Naive B cell (primary cell): ENCODE measurements around the gene MAGED2. TPM values are rescaled to one million over a fixed set of nuclear protein-coding genes. Genes with fewer than 3 reads are reported as not detected.
"Not testable (repeated sequence)": the region's sequence is repeated elsewhere in the genome, so short reads cannot be mapped to it uniquely, and the experiment has no call there.

Experiments used
- ATAC-seq, 2 donors: fragments of 150-1000 bp; cut with Tn5 transposase; 2 replicates each; pipeline ENCODE4 v1.10.0; 2021; ENCODE audit warnings: low read depth in 2 of 2, mild to moderate bottlenecking in 2 of 2, moderate library complexity in 2 of 2
- DNase-seq: peaks from one replicate; pipeline ENCODE4 v3.0.0; 2022
- H3K27ac Mint-ChIP-seq, 6 donors: one replicate each; pipeline ENCODE4 v1.8.0; 2020 to 2022; ENCODE audit warnings: mild to moderate bottlenecking in 6 of 6, mixed read lengths in 6 of 6, moderate library complexity in 5 of 6, inconsistent platforms in 2 of 6
- H3K27me3 Mint-ChIP-seq, 3 donors: one replicate each; pipeline ENCODE4 v1.8.0; 2021 to 2022; ENCODE audit warnings: mixed read lengths in 3 of 3, mild to moderate bottlenecking in 1 of 3
- H3K36me3 Mint-ChIP-seq, 2 donors: one replicate each; pipeline ENCODE4 v1.8.0; 2020 to 2022; ENCODE audit warnings: mixed read lengths in 2 of 2, inconsistent platforms in 1 of 2, mild to moderate bottlenecking in 1 of 2
- H3K4me1 Mint-ChIP-seq, 3 donors: one replicate each; pipeline ENCODE4 v1.8.0; 2020 to 2022; ENCODE audit warnings: mixed read lengths in 3 of 3, inconsistent platforms in 1 of 3, mild to moderate bottlenecking in 1 of 3, moderate library complexity in 1 of 3
- H3K4me3 Mint-ChIP-seq, 8 donors: one replicate each; pipeline ENCODE4 v1.8.0; 2020 to 2022; ENCODE audit warnings: mild to moderate bottlenecking in 8 of 8, mixed read lengths in 8 of 8, moderate library complexity in 8 of 8, inconsistent platforms in 2 of 8
- H3K9me3 Mint-ChIP-seq, 7 donors: one replicate each; pipeline ENCODE4 v1.8.0; 2020 to 2022; ENCODE audit warnings: mixed read lengths in 7 of 7, mild to moderate bottlenecking in 5 of 7, inconsistent platforms in 2 of 7, moderate library complexity in 1 of 7
- polyA plus RNA-seq, 6 donors: library from polyadenylated mRNA; unstranded; fragments of 300-500 nt; fragmentation: Illumina TruSeq; gene quantifications; one replicate each; pipeline ENCODE4 v1.2.3, GENCODE V29; 2021; ENCODE audit warnings: low read depth in 6 of 6

MAGED2 gene
- polyA plus RNA-seq: 10 to 100 TPM; 64.3 to 78.3 (median 75.0) TPM

- peaks cover 5 to 6% of the 10 kb centered on the region in 2 donors for H3K36me3 Mint-ChIP-seq
- peaks cover 0 to 9% (median 4%) of the 10 kb centered on the region in 3 donors for H3K27me3 Mint-ChIP-seq
- H3K4me1 Mint-ChIP-seq: peaks cover 12 to 16% (median 16%) of the 10 kb centered on the region in 3 donors
- peaks cover 0 to 4% (median 0%) of the 10 kb centered on the region in 7 donors for H3K9me3 Mint-ChIP-seq
- H3K4me3 Mint-ChIP-seq: peak within 1 kb of the TSS; percentile 82 to 99 (median 94)
- H3K27ac Mint-ChIP-seq: peak within 1 kb of the TSS; percentile 83 to 97 (median 92)
- DNase-seq (peak; percentile 26), ATAC-seq (peak; percentile 46 to 55)
Measured at GRCh38 chrX:54807524-54808108, at the start of gene MAGED2. TSS of gene MAGED2 (plus strand) at chrX:54807745. CDS start at chrX:54809332, 1,587 bp downstream.

- peaks cover 0 to 35% (median 8%) of the 10 kb centered on the region in 3 donors for H3K27me3 Mint-ChIP-seq
- peaks cover 2 to 18% (median 7%) of the 10 kb centered on the region in 7 donors for H3K9me3 Mint-ChIP-seq
- ATAC-seq: no peak
- no peak overlapping the region for H3K4me3 Mint-ChIP-seq
- H3K4me1 Mint-ChIP-seq: no peaks in the 10 kb centered on the region
- H3K27ac Mint-ChIP-seq: peak overlapping the region in 1 of 6 donors; percentile 74
- no peaks in the 10 kb centered on the region for H3K36me3 Mint-ChIP-seq
- DNase-seq: no peak
Measured at GRCh38 chrX:54758114-54759055, 49.2 kb upstream of the MAGED2 start.

DNA sequence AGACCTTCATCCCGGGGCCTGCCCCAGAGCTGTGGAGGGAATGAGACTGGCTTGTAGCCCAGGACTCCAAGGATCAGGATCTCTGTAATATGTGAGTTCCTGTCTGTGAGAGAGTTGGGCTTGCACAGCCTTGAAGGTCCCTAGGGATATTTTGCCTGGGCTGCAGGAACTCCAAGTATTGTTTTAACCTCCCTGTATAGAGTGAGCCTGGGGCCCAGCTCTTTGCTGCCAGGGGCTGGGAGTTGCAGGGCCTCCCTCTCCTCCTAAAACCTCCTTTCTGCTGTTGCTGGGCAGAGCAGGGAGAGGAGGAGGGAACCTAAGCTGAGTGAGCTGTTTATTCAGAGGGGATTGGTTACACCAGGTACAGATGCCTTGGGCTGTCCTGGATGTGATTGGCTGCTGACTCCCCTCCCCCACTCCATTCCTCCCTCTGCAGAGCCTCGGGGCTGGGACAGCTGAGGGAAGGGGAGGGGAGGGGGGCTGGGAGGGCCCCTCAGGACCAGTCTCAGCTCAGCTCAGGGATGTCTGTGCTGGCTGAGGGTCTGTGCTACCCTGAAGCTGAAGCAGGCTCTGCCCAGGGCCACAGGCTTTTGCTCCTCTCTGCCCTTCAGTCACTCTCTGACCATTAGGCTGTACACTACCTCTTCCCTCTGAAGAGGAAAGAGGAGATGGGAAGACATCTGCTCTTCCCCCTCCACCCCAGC lies 33.0 kb upstream of the MAGED2 start:
- not testable (repeated sequence) for DNase-seq, ATAC-seq, H3K4me1 Mint-ChIP-seq, H3K27ac Mint-ChIP-seq, H3K36me3 Mint-ChIP-seq, H3K4me3 Mint-ChIP-seq
- H3K27me3 Mint-ChIP-seq: peaks cover 8 to 33% (median 18%) of the 10 kb centered on the region in 3 donors
- H3K9me3 Mint-ChIP-seq: peaks cover 3 to 24% (median 4%) of the 10 kb centered on the region in 7 donors

DNA sequence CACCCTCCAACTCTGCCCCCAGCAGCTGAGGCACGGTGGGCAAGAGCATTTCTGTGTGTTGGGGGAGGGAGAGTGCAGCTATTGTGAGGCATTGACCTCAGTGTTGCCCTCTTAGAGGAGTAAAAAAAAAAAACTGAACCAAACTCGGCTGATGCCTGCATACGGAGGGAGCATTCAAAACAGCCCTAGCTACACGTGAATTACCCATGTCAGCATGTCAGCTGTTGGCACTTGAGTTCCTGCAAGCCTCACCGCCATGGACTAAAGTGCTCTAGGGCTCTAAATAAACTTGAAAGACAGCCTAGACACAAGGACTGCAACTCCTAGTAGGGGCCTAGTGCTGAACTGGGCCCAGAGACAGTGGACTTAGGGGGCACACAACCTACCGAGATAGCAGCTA lies 31.5 kb upstream of the MAGED2 start:
- peaks cover 0 to 7% of the 10 kb centered on the region in 2 donors for H3K36me3 Mint-ChIP-seq

GRCh38 chrX:54776987-54777672 lies 30.4 kb upstream of the MAGED2 start:
- DNase-seq (no peak), ATAC-seq (no peak)
- peaks cover 0 to 3% of the 10 kb centered on the region in 2 donors for H3K36me3 Mint-ChIP-seq
- H3K9me3 Mint-ChIP-seq: peaks cover 0 to 10% (median 1%) of the 10 kb centered on the region in 7 donors
- no peak overlapping the region for H3K4me3 Mint-ChIP-seq
- no peak overlapping the region for H3K27ac Mint-ChIP-seq
- H3K4me1 Mint-ChIP-seq: no peaks in the 10 kb centered on the region
- peaks cover 3 to 47% (median 14%) of the 10 kb centered on the region in 3 donors for H3K27me3 Mint-ChIP-seq

More for the DNA sequence above, 31.5 kb upstream of the MAGED2 start:
- ATAC-seq (no peak), DNase-seq (no peak)
- H3K27me3 Mint-ChIP-seq: peaks cover 3 to 41% (median 18%) of the 10 kb centered on the region in 3 donors
- H3K27ac Mint-ChIP-seq: no peak overlapping the region
- H3K4me3 Mint-ChIP-seq: no peak overlapping the region
- peaks cover 0 to 14% (median 4%) of the 10 kb centered on the region in 7 donors for H3K9me3 Mint-ChIP-seq
- no peaks in the 10 kb centered on the region for H3K4me1 Mint-ChIP-seq

DNA sequence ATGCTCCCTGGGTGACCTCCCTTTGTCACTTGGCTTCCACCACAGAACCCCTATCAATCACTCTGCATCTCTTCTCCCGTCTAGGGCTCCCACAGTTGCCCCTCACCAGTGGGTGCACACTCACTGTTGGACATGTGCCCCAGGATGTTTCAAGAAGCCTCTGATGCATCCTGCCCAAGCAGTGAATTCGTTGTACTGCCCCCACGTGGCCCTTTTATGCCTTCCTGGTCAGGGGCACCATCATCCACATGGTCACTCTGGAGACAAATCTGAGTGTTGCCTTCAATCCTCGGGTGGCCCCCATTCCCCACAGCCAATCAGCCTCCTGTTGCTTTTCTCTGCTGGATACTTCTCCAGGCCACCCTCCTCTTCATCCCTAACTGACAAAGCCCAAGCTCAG lies 21.6 kb upstream of the MAGED2 start:
- H3K36me3 Mint-ChIP-seq: no peaks in the 10 kb centered on the region
- H3K4me1 Mint-ChIP-seq: peaks cover 0 to 9% (median 0%) of the 10 kb centered on the region in 3 donors
- no peak for DNase-seq
- H3K9me3 Mint-ChIP-seq: peaks cover 0 to 3% (median 0%) of the 10 kb centered on the region in 7 donors
- peaks cover 0 to 24% (median 5%) of the 10 kb centered on the region in 3 donors for H3K27me3 Mint-ChIP-seq
- no peak overlapping the region for H3K4me3 Mint-ChIP-seq
- no peak for ATAC-seq
- no peak overlapping the region for H3K27ac Mint-ChIP-seq

GRCh38 chrX:54786967-54787366 lies 20.6 kb upstream of the MAGED2 start:
- Mint-ChIP-seq H3K9me3 (peaks cover 0 to 3% (median 0%) of the 10 kb centered on the region in 7 donors), H3K27ac (no peak overlapping the region), H3K4me3 (no peak overlapping the region), H3K36me3 (no peaks in the 10 kb centered on the region), H3K27me3 (peaks cover 0 to 19% (median 9%) of the 10 kb centered on the region in 3 donors), H3K4me1 (peaks cover 0 to 9% (median 0%) of the 10 kb centered on the region in 3 donors)
- DNase-seq: no peak
- peak; percentile 59 to 63 for ATAC-seq

DNA sequence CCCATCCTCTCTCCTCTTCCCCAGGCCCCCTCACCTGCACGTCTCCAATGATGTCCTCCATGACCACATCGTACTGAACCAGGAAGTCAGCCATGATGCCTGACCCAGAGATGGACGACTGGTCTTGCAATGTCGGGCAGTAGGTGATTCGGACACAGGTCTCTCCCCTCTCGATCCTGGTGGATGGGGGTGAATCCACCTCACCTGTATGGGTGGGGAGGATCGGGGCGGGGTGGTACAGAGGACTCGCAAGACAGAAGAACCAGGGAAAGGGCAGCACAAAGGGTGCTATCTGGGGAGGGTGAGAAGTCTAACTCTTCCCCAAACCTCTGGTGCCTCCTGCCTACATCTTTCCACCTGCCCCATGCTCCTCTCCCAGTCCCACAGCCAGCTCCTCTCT lies 19.1 kb upstream of the MAGED2 start:
- Mint-ChIP-seq H3K27me3 (peaks cover 0 to 22% (median 14%) of the 10 kb centered on the region in 3 donors), H3K27ac (no peak overlapping the region), H3K4me3 (no peak overlapping the region), H3K36me3 (no peaks in the 10 kb centered on the region), H3K4me1 (peaks cover 0 to 9% (median 0%) of the 10 kb centered on the region in 3 donors), H3K9me3 (peaks cover 0 to 3% (median 0%) of the 10 kb centered on the region in 7 donors)
- ATAC-seq (no peak), DNase-seq (no peak)

GRCh38 chrX:54789405-54789804 lies 18.1 kb upstream of the MAGED2 start:
- peaks cover 0 to 25% (median 19%) of the 10 kb centered on the region in 3 donors for H3K27me3 Mint-ChIP-seq
- not testable (repeated sequence) for H3K4me1 Mint-ChIP-seq, H3K27ac Mint-ChIP-seq, H3K4me3 Mint-ChIP-seq, DNase-seq, ATAC-seq, H3K36me3 Mint-ChIP-seq, H3K9me3 Mint-ChIP-seq

DNA sequence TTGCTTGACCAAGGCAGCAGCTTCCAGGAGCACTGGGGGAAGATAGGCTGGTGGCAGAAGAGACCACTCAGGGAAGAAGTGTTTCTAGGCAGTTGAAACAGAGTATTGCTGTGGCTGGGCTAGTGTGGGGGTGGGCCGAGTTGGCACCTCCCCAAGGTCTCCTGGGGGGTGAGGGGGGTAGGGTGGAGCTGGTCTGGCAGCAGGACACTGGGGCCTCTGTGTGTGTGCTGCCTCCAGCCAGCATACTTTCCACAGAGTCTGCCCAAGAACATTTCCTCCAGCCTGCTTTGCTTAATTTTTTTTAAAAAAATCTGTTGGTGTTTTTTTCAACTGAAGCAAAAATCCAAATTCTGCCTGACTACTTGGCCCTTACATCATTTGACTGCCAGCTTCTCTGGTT lies 13.5 kb upstream of the MAGED2 start:
- no peak overlapping the region for H3K27ac Mint-ChIP-seq
- peaks cover 0 to 2% (median 0%) of the 10 kb centered on the region in 7 donors for H3K9me3 Mint-ChIP-seq
- DNase-seq (no peak), ATAC-seq (no peak)
- H3K36me3 Mint-ChIP-seq: no peaks in the 10 kb centered on the region
- no peak overlapping the region for H3K4me3 Mint-ChIP-seq
- H3K27me3 Mint-ChIP-seq: peaks cover 0 to 19% (median 8%) of the 10 kb centered on the region in 3 donors
- no peaks in the 10 kb centered on the region for H3K4me1 Mint-ChIP-seq

DNA sequence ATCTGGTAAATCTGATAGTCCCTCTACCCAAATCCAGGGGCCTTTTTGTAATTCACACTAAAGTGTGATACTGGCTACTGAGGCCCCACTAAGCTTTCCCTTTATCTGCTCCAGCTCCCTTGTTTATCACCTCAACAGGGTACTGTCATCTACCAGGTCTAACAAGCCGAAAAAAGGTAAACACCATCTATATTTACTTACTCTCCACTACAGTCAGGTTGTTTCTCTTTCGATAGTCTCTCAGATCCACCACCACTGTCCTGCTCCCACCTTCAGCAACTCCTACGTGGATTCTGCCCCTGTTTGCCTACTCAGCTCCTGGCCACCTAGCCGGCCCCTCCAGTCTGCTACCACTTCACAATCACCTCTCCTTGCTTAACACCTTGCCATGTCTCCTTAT lies 12.8 kb upstream of the MAGED2 start:
- Mint-ChIP-seq H3K4me1 (no peaks in the 10 kb centered on the region), H3K27me3 (peaks cover 0 to 19% (median 8%) of the 10 kb centered on the region in 3 donors), H3K36me3 (no peaks in the 10 kb centered on the region), H3K9me3 (peaks cover 0 to 3% (median 0%) of the 10 kb centered on the region in 7 donors), H3K27ac (no peak overlapping the region), H3K4me3 (no peak overlapping the region)
- DNase-seq: no peak
- ATAC-seq: no peak

- ATAC-seq: no peak
- Mint-ChIP-seq H3K27me3 (peaks cover 0 to 14% (median 13%) of the 10 kb centered on the region in 3 donors), H3K36me3 (no peaks in the 10 kb centered on the region), H3K4me3 (no peak within 1 kb of the TSS), H3K27ac (no peak within 1 kb of the TSS), H3K4me1 (no peaks in the 10 kb centered on the region), H3K9me3 (peaks cover 0 to 1% (median 0%) of the 10 kb centered on the region in 7 donors)
- no peak for DNase-seq
Measured at GRCh38 chrX:54798137-54798536, 9.4 kb upstream of the MAGED2 start, which contains the start of gene ITIH6. TSS of gene ITIH6 (minus strand) at chrX:54798255. CDS start at chrX:54798210, 45 bp downstream.
